ENCODE data around the gene TGIF1.

Gene TGIF1

DNA sequence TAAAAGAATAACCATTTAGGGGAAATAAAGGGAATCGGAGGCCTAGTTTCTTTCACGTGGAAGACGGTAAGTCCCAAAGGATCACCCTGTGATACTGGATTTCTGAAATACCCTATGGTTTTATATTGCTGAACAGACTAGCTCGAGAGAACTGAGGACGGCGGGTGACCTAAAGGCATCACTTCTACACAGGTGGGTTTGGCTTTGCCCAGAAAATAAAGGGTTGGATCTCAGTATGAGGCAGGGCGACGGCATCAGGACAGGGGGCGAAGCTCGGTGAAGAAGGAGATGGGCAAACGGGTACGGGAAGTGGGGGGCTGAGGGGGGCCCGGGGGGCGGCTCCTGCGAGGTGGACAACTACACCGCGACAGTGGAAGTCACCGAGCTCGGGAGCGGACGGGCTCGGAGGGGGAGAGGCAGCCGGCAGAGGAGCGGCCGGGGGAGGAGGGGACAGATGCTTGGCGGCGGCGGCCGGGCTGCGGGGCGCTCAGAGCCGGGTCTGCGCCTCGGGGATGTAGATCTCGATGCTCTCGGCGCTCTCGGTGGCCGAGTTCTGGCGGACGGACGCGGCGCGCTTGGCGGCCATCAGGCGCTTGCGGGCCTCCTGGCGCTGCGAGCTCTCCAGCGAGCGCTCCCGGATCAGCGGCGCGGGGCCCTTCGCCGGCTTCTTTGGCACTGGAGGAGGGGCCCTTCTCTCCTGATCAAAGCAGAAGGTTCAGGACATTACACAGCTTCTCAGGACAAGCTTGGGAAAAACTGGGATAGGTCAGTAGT is 48.9 kb downstream of the TGIF1 start:
- peak; percentile 39 for DNase-seq (ENCODE audit: low spot score)
- TF ChIP-seq CTCF (IDR thresholded peaks at IDR 0.05; ENCODE audit: extremely low read depth, insufficient read depth, missing control alignments) = no peak
- in situ Hi-C loops (cut with MboI; ENCODE audit: low pct_unique_long_range_greater_than_20kb, low sequenced_read_pairs, unreplicated experiment) = no loop called here

GRCh38 chr18:3499501-3499900 is 49.5 kb downstream of the TGIF1 start:
- in situ Hi-C loops (cut with MboI; ENCODE audit: low pct_unique_long_range_greater_than_20kb, low sequenced_read_pairs, unreplicated experiment) = no loop called here
- TF ChIP-seq CTCF (IDR thresholded peaks at IDR 0.05; ENCODE audit: extremely low read depth, insufficient read depth, missing control alignments) = no peak
- no peak for DNase-seq (ENCODE audit: low spot score)

- DNase-seq (ENCODE audit: low spot score) = no peak
- in situ Hi-C loops (cut with MboI; ENCODE audit: low pct_unique_long_range_greater_than_20kb, low sequenced_read_pairs, unreplicated experiment) = no loop called here
- TF ChIP-seq CTCF (IDR thresholded peaks at IDR 0.05; ENCODE audit: extremely low read depth, insufficient read depth, missing control alignments) = no peak
These were observed 50.0 kb downstream of the TGIF1 start for GRCh38 chr18:3500016-3500415.

DNA sequence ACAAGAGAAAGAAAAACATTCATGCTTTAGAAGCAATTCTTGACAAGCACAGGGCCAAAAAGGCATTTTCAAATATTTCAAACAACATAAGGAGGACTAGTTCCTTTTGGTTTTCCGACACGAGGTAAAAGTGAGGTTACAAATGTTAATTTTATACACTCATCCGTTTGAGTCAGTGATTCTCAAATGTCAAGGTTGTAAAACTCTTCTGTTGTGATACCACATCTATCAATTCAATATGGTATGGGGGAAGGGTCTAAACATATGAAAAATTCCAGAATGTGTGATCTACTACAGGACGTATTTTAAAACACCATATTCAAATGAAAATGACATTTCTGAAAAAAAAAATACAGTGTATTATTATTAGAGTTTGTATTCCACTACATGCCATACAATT is 52.7 kb downstream of the TGIF1 start:
- no peak for TF ChIP-seq CTCF (IDR thresholded peaks at IDR 0.05; ENCODE audit: extremely low read depth, insufficient read depth, missing control alignments)
- in situ Hi-C loops (cut with MboI; ENCODE audit: low pct_unique_long_range_greater_than_20kb, low sequenced_read_pairs, unreplicated experiment) = no loop called here

GRCh38 chr18:3504637-3505036 is 54.7 kb downstream of the TGIF1 start:
- no peak for DNase-seq (ENCODE audit: low spot score)
- in situ Hi-C loops (cut with MboI; ENCODE audit: low pct_unique_long_range_greater_than_20kb, low sequenced_read_pairs, unreplicated experiment) = no loop called here
- TF ChIP-seq CTCF (IDR thresholded peaks at IDR 0.05; ENCODE audit: extremely low read depth, insufficient read depth, missing control alignments) = no peak

More for the DNA sequence above, 52.7 kb downstream of the TGIF1 start:
- DNase-seq (ENCODE audit: low spot score) = no peak

DNA sequence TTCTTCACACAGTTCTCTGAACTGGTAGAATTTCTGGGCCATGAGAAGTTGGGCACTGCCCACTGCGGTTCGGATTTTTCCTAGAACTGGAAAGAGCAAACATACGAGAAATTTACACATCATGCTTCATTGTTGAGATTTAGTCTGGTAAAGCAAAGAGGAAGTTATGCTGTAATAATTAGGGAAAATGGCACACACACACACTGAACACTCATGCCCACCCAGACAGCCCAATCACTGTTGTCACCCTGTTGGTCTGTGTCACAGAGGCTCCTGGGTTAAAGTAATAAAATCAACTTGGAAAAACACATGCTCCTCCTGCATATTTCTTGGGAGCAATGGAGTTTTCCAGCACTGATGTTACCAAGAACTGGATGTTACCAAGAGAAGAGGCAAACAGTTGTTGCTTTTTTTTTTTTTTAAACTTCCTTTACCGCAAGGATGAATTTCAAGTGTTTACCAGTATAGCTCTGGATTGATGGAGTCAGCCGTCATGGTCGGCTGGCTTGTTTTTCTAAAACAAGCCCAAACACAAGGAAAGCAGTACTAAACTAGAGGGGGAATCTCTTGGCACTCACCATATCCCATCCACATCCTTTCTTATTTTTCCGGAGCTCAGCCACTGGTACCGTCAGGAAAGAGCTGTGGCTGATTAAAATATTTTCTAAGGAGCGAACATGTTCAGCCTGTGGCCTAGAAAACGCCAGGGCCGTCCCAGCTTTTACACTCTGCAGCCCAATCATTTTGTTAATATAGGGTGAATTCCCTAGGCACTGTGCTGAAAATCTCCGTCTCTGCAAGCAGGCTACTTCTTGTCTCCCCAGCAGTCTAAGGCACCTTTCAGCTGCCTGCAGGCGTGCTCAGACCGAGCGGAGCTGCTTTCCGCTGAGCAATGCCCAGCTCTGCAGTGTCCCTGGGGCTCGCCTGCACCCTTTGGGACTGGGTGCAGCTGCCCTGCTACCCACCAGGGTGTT is 58.9 kb downstream of the TGIF1 start:
- DNase-seq (ENCODE audit: low spot score) = no peak
- in situ Hi-C loops (cut with MboI; ENCODE audit: low pct_unique_long_range_greater_than_20kb, low sequenced_read_pairs, unreplicated experiment) = no loop called here
- no peak for TF ChIP-seq CTCF (IDR thresholded peaks at IDR 0.05; ENCODE audit: extremely low read depth, insufficient read depth, missing control alignments)

Data from GM13977 (cell line).